Mucosa of rectum (tissue), 2 donors: ENCODE data around the gene SESN1.
A peak's percentile ranks its signal among the peaks of the same experiment; 100 is the strongest.

ENCODE experiments used
- H3K27ac ChIP-seq, 2 donors: one replicate each; pipeline ENCODE4 v1.7.0; 2013; ENCODE audit warnings: inconsistent platforms in 2 of 2, low read depth in 2 of 2, low read length in 2 of 2
- H3K27me3 ChIP-seq, 2 donors: one replicate each; pipeline ENCODE4 v1.7.0; 2013; ENCODE audit warnings: low read length in 2 of 2; ENCODE audit not compliant: control insufficient read depth in 2 of 2, insufficient read depth in 2 of 2
- H3K36me3 ChIP-seq, 2 donors: one replicate each; pipeline ENCODE4 v1.7.0; 2013; ENCODE audit warnings: low read length in 2 of 2; ENCODE audit not compliant: control insufficient read depth in 2 of 2, insufficient read depth in 2 of 2
- H3K4me1 ChIP-seq, 2 donors: one replicate each; pipeline ENCODE4 v1.7.0; 2013; ENCODE audit warnings: low read length in 2 of 2, mild to moderate bottlenecking in 1 of 2; ENCODE audit not compliant: control insufficient read depth in 2 of 2, insufficient read depth in 2 of 2
- H3K4me3 ChIP-seq, 2 donors: one replicate each; pipeline ENCODE4 v1.7.0; 2013; ENCODE audit warnings: low read length in 2 of 2
- H3K9ac ChIP-seq, 2 donors: one replicate each; pipeline ENCODE4 v1.7.0; 2013; ENCODE audit warnings: low read length in 2 of 2, low read depth in 1 of 2, mild to moderate bottlenecking in 1 of 2
- H3K9me3 ChIP-seq, 2 donors: one replicate each; pipeline ENCODE4 v1.7.0; 2013; ENCODE audit warnings: low read length in 2 of 2; ENCODE audit not compliant: control insufficient read depth in 2 of 2
- donor health status: healthy.
- donor health status: Normal muscosa, but diverticular disease.

The SESN1 gene

DNA sequence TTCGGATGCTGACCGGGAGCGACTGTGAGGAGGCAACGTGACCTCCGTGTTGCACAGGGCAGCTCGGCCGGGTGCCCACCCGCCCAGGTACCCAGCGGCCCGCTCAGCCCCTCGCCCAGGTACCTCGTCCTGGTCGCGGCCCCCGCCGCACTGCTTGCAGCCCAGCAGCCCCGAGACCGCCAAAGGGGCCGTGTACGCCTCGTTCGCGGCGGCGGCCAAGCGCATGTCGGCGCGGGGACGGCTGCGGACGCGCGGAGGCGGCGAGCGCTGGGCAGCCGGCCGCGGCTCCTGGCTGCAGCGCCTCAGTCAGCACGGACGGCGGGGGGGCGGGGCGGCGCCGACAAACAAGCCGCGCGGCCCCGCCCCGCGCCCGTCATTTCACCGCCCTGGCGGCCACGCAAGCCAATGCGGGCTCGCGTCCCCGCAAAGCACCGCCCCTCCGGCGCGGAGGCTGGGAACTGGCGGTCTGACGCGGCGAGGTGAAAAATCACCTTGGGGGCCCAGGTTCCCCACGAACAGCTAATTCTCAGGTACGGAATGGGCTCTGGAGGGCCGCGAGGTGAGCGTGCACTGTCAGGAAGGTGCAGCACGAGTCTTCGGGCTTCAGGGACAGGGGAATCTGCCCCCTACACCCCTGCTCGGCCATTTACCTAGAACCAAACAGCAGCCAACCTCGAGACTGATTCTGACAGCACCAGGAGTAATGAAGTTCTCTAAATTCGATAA is 85.2 kb downstream of the SESN1 start:
- Histone ChIP-seq H3K9me3 (no peaks in the 10 kb centered on the region), H3K27me3 (no peaks in the 10 kb centered on the region), H3K36me3 (no peaks in the 10 kb centered on the region), H3K4me3 (peak overlapping the region; percentile 93 to 96), H3K27ac (peak overlapping the region; percentile 96), H3K4me1 (peaks cover 15 to 22% of the 10 kb centered on the region in 2 donors), H3K9ac (peak overlapping the region; percentile 96 to 97)

DNA sequence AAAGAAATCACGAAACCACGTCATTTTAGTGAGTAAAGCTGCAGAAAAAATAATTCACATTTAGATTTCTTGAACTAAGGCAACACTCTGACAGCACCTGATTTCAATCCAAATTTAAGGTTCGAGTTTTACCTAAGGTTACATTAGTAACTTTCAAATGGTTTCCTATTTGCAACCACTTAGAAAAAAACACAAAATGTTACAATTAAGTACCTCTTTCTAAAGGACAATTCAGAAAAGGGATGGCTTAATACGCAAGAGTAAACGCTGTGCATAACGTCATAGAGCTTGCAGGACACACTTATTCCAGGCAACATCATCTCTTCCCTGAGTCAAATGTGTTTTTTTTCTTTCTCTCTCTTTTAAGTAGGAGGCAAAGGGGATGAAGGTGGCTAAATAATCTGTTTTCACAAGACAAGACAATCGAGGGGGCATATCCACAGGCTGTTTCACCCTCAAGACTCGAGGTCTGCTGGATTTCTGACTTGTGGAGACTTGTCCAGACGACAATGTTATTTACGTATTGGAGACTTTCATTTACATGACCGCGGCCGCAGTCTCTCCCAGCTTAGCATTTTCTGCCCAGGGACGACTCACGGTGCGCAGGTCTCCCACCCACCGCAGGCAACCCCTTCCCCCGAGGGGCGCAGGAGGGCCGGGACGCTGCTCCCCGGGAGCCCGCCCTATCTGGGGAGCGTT is 86.0 kb downstream of the SESN1 start:
- H3K27ac ChIP-seq = peak overlapping the region; percentile 93 to 96
- no peaks in the 10 kb centered on the region for H3K27me3 ChIP-seq
- H3K9ac ChIP-seq = peak overlapping the region; percentile 94 to 97
- H3K4me1 ChIP-seq = peaks cover 15 to 26% of the 10 kb centered on the region in 2 donors
- peak overlapping the region; percentile 91 to 93 for H3K4me3 ChIP-seq
- H3K9me3 ChIP-seq = no peaks in the 10 kb centered on the region
- H3K36me3 ChIP-seq = no peaks in the 10 kb centered on the region

DNA sequence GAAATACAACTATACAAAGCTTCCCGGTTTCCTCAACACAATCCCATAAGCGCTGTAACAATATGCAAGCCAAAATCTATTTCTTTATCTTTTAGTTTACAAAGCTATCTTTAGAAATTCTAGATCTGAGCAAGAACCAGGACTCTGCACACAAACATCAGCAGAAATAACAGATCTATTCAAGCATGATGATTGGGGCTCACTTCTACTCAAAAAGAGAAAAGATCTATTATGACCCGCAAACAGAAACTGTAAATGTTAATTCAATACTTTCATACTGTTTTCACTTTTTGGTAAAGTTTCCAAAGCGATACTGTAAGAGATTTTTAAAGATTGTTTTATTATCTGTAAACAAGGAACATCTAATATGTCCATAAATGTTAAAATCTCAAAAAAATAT is 86.6 kb downstream of the SESN1 start:
- Histone ChIP-seq H3K27me3 (no peaks in the 10 kb centered on the region), H3K4me1 (peaks cover 15 to 28% of the 10 kb centered on the region in 2 donors), H3K9me3 (no peaks in the 10 kb centered on the region), H3K27ac (peak overlapping the region; percentile 93 to 96), H3K9ac (peak overlapping the region; percentile 94 to 97), H3K4me3 (peak overlapping the region; percentile 91 to 93), H3K36me3 (no peaks in the 10 kb centered on the region)

DNA sequence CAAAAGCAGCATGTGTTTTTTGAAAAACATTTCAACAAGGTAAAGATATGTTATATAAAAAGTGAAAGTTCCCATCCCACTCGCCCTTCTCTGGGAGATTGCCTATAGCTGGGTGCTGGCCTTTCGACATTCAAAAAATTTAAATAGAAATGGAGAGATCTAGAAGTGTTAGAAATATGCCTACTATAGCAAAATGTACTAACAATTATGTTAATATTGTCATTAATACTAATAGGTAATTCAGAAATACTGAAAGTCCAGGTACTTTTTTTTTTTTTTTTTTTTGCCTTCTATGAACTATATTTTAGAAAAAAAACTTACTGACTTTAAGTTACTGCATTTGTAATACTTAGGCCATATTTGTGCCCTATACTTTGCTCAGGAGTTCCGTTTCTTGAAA is 87.1 kb downstream of the SESN1 start:
- Histone ChIP-seq H3K27me3 (no peaks in the 10 kb centered on the region), H3K27ac (peak overlapping the region; percentile 93 to 96), H3K9me3 (no peaks in the 10 kb centered on the region), H3K4me3 (peak overlapping the region; percentile 91 to 93), H3K9ac (peak overlapping the region in 1 of 2 donors; percentile 97), H3K36me3 (no peaks in the 10 kb centered on the region), H3K4me1 (peaks cover 15 to 31% of the 10 kb centered on the region in 2 donors)

DNA sequence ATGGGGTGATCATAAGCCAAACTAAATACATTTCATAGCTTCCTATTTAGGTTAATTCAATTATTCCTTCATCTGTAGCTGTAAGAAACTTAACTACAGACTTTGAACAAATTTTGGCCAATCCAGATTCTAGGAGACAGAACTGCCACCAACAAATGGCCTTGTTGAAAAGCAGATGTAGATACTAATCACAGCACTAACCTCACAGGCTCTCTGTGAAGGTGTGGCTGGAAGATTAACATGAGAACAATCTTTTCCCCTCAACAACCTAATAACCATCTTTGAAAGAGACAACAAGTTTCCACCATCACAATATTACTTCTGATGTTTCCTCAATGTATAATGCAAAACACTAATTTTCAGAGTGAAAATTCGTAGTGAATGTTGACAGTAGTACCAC is 87.8 kb downstream of the SESN1 start:
- Histone ChIP-seq H3K27ac (peak overlapping the region; percentile 39 to 56), H3K4me1 (peaks cover 19 to 37% of the 10 kb centered on the region in 2 donors), H3K9me3 (no peaks in the 10 kb centered on the region), H3K27me3 (no peaks in the 10 kb centered on the region), H3K9ac (peak overlapping the region; percentile 26 to 97), H3K4me3 (peak overlapping the region; percentile 91 to 93), H3K36me3 (no peaks in the 10 kb centered on the region)

DNA sequence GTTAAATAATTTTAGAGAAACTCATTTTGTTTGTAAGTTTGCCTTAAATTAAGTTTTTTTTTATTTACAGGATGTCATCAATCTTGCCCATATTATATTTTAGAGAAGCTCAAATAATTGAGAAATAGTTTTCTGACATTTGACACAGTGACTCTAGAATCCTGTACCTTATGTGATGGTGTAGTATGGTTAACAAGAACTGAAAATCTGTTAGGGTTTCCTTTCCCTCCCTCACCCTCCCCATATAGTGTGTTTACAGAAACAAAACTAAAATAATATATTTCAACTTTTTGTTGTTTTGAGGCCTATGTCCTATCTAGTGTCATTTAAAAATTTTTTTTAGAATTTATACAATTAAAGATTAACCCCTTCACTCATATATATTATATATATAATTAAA is 91.8 kb downstream of the SESN1 start:
- H3K4me1 ChIP-seq = peaks cover 7 to 30% of the 10 kb centered on the region in 2 donors
- H3K27ac ChIP-seq = peak overlapping the region; percentile 56 to 75
- peaks cover 7 to 17% of the 10 kb centered on the region in 2 donors for H3K36me3 ChIP-seq
- no peaks in the 10 kb centered on the region for H3K27me3 ChIP-seq
- no peaks in the 10 kb centered on the region for H3K9me3 ChIP-seq
- H3K4me3 ChIP-seq = no peak overlapping the region
- H3K9ac ChIP-seq = no peak overlapping the region

DNA sequence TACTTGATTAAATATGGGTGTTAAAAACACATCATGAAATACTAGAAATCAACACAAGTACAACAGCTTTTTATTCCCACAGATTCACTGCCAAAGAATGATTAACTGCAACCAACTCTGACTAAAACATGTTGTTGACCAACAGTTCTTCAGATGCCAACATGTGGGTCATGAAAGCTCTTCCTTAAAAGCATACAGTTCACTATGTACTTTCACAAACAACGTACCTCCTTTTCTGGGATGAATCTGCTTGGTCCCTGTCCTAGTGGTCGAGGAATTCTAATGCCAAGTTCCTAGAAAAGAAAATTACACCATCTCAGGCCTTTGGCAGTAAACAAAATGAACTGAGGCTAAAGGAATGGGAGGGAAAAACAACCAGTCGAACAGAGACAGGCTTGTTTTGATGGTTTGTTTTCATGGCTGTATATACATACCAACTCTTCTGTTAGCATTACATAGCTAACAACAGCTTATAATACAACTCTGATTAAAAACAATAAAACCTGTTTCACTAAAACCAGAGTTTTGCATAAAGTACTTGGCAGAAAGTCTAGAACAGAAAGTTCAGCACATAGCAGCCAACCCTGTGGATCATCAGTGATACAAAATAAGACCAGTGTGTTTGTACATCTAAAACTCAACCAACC is 92.5 kb downstream of the SESN1 start:
- no peaks in the 10 kb centered on the region for H3K9me3 ChIP-seq
- peaks cover 7 to 29% of the 10 kb centered on the region in 2 donors for H3K4me1 ChIP-seq
- H3K27me3 ChIP-seq = no peaks in the 10 kb centered on the region
- H3K9ac ChIP-seq = no peak overlapping the region
- H3K36me3 ChIP-seq = peaks cover 9 to 19% of the 10 kb centered on the region in 2 donors
- peak overlapping the region in 1 of 2 donors; percentile 4 for H3K4me3 ChIP-seq
- H3K27ac ChIP-seq = peak overlapping the region; percentile 56 to 75

DNA sequence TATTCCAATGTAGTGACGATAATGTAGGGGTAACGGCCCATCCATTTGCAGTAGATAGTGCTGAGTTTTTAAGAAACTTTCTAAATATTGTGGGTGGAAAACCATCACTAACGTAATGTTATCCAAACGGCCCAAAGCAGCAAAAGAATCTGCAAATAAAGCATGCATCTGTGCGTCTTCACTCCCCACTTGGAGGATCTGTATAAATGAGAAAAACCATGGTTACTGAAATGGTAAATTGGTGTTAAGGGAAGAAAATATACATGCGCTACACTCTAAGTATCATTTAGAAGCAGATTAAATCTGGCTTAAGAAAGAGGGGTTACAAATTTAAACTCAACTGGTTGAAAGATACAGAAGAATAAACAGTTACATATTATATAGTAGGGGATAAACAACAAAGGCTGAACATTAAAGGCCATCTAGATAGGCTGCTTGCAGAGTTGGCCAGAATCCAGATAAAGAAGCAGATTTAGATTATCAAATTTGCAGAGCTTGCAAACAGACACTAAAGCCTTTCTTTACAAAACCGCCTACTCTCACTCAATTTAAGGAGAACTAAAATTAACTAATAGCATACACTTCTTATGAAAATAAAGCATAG is 93.3 kb downstream of the SESN1 start:
- Histone ChIP-seq H3K27me3 (no peaks in the 10 kb centered on the region), H3K9ac (no peak overlapping the region), H3K4me3 (no peak overlapping the region), H3K36me3 (peaks cover 13 to 19% of the 10 kb centered on the region in 2 donors), H3K9me3 (no peaks in the 10 kb centered on the region), H3K4me1 (peaks cover 4 to 22% of the 10 kb centered on the region in 2 donors), H3K27ac (peak overlapping the region; percentile 56 to 75)

DNA sequence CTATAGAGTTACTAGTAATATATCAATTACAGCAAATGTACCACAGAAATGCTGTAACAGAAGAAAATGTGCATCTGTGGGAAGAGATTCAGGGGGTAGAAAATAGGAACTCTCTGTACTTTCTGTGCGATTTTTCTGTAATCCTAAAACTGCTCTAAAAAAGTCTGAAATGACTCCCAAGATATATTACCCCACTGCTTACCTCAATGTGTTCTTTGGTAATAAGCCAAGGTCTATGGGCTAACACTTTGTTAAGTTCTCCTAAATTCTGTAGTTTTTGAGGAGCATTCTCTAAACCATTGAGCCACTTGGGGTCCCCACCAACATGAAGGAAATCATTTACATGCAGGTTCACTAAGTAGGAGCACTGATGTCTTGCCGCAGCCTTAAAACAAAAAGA is 94.4 kb downstream of the SESN1 start:
- Histone ChIP-seq H3K9me3 (no peaks in the 10 kb centered on the region), H3K36me3 (peaks cover 17 to 19% of the 10 kb centered on the region in 2 donors), H3K4me3 (no peak overlapping the region), H3K9ac (no peak overlapping the region), H3K27ac (no peak overlapping the region), H3K4me1 (peaks cover 4 to 22% of the 10 kb centered on the region in 2 donors), H3K27me3 (no peaks in the 10 kb centered on the region)
